ENCODE data around the gene AGPAT3. TPM values are rescaled to one million over a fixed set of nuclear protein-coding genes. Genes with fewer than 3 reads are reported as not detected.

Gene AGPAT3
- total and polyA plus RNA-seq, 2 experiments from 2014 or later = 41.0 to 51.2 TPM

- no peaks in the 10 kb centered on the region for H3K9me2 ChIP-seq (replicated peaks; ENCODE audit: insufficient read depth)
- 91% methylated on average over 8 of the region's 8 CpGs for WGBS (ENCODE audit: low lambda C conversion rate, missing lambda C conversion rate)
- H4K20me1 ChIP-seq (ENCODE audit: insufficient read depth, poor library complexity, severe bottlenecking) = no peaks in the 10 kb centered on the region
- H3K27ac ChIP-seq = no peak overlapping the region
- no peak overlapping the region for H3K4me2 ChIP-seq
- H3K9me3 ChIP-seq (ENCODE audit: low read depth) = no peaks in the 10 kb centered on the region
- H3K36me3 ChIP-seq (replicated peaks; ENCODE audit: insufficient read depth, low read depth) = no peaks in the 10 kb centered on the region
- H3K4me1 ChIP-seq (ENCODE audit: insufficient read depth) = no peaks in the 10 kb centered on the region
- DNase-seq (ENCODE audit: low spot score) = no peak
- no peak overlapping the region for H3K4me3 ChIP-seq
- H3K79me2 ChIP-seq = no peaks in the 10 kb centered on the region
- TF ChIP-seq EZH2 (IDR thresholded peaks at IDR 0.05; ENCODE audit: borderline replicate concordance) (no peak), EZH2phosphoT487 (IDR thresholded peaks at IDR 0.05; ENCODE audit: low read depth, severe bottlenecking, unreplicated experiment) (no peak)
- TF ChIP-seq, protein P1, sequence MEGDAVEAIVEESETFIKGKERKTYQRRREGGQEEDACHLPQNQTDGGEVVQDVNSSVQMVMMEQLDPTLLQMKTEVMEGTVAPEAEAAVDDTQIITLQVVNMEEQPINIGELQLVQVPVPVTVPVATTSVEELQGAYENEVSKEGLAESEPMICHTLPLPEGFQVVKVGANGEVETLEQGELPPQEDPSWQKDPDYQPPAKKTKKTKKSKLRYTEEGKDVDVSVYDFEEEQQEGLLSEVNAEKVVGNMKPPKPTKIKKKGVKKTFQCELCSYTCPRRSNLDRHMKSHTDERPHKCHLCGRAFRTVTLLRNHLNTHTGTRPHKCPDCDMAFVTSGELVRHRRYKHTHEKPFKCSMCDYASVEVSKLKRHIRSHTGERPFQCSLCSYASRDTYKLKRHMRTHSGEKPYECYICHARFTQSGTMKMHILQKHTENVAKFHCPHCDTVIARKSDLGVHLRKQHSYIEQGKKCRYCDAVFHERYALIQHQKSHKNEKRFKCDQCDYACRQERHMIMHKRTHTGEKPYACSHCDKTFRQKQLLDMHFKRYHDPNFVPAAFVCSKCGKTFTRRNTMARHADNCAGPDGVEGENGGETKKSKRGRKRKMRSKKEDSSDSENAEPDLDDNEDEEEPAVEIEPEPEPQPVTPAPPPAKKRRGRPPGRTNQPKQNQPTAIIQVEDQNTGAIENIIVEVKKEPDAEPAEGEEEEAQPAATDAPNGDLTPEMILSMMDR (IDR thresholded peaks at IDR 0.05; ENCODE audit: poor library complexity) = no peak
- H3K27me3 ChIP-seq = no peaks in the 10 kb centered on the region
- no peak overlapping the region for H2AFZ ChIP-seq
These were observed 14.2 kb upstream of the AGPAT3 start for GRCh38 chr21:43850728-43851295.

DNA sequence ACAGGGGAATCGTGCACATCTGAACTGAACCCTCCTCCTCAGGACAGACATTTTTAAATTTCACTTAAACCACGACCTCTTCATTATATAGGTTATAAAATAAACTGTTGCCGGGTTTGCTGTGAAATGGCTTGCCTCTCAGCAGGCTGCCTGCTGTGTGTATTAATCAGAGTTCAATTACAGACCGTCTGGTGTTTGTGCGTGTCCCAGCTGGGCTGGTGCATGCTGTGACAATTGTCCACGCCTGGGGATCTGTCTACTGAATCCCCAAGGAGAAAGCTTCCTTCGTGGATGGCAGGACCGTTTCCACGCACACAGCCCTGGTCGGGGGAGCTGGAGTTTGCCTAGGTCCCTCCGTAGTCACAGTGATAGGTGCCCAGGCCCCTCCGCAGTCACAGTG lies 13.4 kb upstream of the AGPAT3 start:
- no peaks in the 10 kb centered on the region for H3K79me2 ChIP-seq
- no peaks in the 10 kb centered on the region for H3K36me3 ChIP-seq (replicated peaks; ENCODE audit: insufficient read depth, low read depth)
- no peak for DNase-seq (ENCODE audit: low spot score)
- TF ChIP-seq EZH2phosphoT487 (IDR thresholded peaks at IDR 0.05; ENCODE audit: low read depth, severe bottlenecking, unreplicated experiment) (no peak), EZH2 (IDR thresholded peaks at IDR 0.05; ENCODE audit: borderline replicate concordance) (no peak)
- TF ChIP-seq, protein P1 (IDR thresholded peaks at IDR 0.05; ENCODE audit: poor library complexity) = no peak
- no peaks in the 10 kb centered on the region for H3K4me1 ChIP-seq (ENCODE audit: insufficient read depth)
- 88% methylated on average over 12 of the region's 12 CpGs for WGBS (ENCODE audit: low lambda C conversion rate, missing lambda C conversion rate)
- no peak overlapping the region for H3K4me2 ChIP-seq
- no peak overlapping the region for H2AFZ ChIP-seq
- no peak overlapping the region for H3K27ac ChIP-seq
- no peaks in the 10 kb centered on the region for H4K20me1 ChIP-seq (ENCODE audit: insufficient read depth, poor library complexity, severe bottlenecking)
- H3K4me3 ChIP-seq = no peak overlapping the region
- H3K9me3 ChIP-seq (ENCODE audit: low read depth) = no peaks in the 10 kb centered on the region
- H3K27me3 ChIP-seq = no peaks in the 10 kb centered on the region
- no peaks in the 10 kb centered on the region for H3K9me2 ChIP-seq (replicated peaks; ENCODE audit: insufficient read depth)

- H2AFZ ChIP-seq = no peak overlapping the region
- H3K36me3 ChIP-seq (replicated peaks; ENCODE audit: insufficient read depth, low read depth) = no peaks in the 10 kb centered on the region
- H3K27ac ChIP-seq = no peak overlapping the region
- no peaks in the 10 kb centered on the region for H3K9me2 ChIP-seq (replicated peaks; ENCODE audit: insufficient read depth)
- TF ChIP-seq, protein P1 (IDR thresholded peaks at IDR 0.05; ENCODE audit: poor library complexity) = no peak
- no peaks in the 10 kb centered on the region for H3K27me3 ChIP-seq
- H3K4me2 ChIP-seq = no peak overlapping the region
- 92% methylated on average over 34 of the region's 34 CpGs for WGBS (ENCODE audit: low lambda C conversion rate, missing lambda C conversion rate)
- H3K4me3 ChIP-seq = no peak overlapping the region
- no peak for DNase-seq (ENCODE audit: low spot score)
- no peaks in the 10 kb centered on the region for H3K9me3 ChIP-seq (ENCODE audit: low read depth)
- no peaks in the 10 kb centered on the region for H4K20me1 ChIP-seq (ENCODE audit: insufficient read depth, poor library complexity, severe bottlenecking)
- no peaks in the 10 kb centered on the region for H3K4me1 ChIP-seq (ENCODE audit: insufficient read depth)
- no peaks in the 10 kb centered on the region for H3K79me2 ChIP-seq
These were observed 10.9 kb upstream of the AGPAT3 start for GRCh38 chr21:43853851-43854772.

All from hepatocyte (in vitro differentiated cells).